ENCODE measurements around the gene FDXACB1.
A peak's percentile ranks its signal among the peaks of the same experiment; 100 is the strongest.

FDXACB1 gene

GRCh38 chr11:111851636-111852035 lies 27.3 kb downstream of the FDXACB1 start:
- Histone ChIP-seq H3K27ac (ENCODE audit: low read length) (no peak overlapping the region), H3K36me3 (ENCODE audit: insufficient read depth, low read length) (peaks cover 59% of the 10 kb centered on the region), H3K79me2 (ENCODE audit: insufficient read depth, low read length) (no peaks in the 10 kb centered on the region), H3K27me3 (ENCODE audit: insufficient read depth, low read length, poor library complexity) (no peaks in the 10 kb centered on the region), H3K9me3 (ENCODE audit: insufficient read depth, low read length, severe bottlenecking) (no peaks in the 10 kb centered on the region), H4K20me1 (ENCODE audit: insufficient read depth, low read length) (no peaks in the 10 kb centered on the region), H2AFZ (ENCODE audit: low read depth, low read length) (no peak overlapping the region), H3K9ac (ENCODE audit: low read depth, low read length) (no peak overlapping the region), H3K4me1 (ENCODE audit: insufficient read depth, low read length) (no peaks in the 10 kb centered on the region), H3K4me3 (ENCODE audit: low read depth in 1 of 2, low read length in 2 of 2) (no peak overlapping the region), H3K4me2 (ENCODE audit: insufficient read depth, low read length) (no peak overlapping the region)
- TF ChIP-seq, protein P1, sequence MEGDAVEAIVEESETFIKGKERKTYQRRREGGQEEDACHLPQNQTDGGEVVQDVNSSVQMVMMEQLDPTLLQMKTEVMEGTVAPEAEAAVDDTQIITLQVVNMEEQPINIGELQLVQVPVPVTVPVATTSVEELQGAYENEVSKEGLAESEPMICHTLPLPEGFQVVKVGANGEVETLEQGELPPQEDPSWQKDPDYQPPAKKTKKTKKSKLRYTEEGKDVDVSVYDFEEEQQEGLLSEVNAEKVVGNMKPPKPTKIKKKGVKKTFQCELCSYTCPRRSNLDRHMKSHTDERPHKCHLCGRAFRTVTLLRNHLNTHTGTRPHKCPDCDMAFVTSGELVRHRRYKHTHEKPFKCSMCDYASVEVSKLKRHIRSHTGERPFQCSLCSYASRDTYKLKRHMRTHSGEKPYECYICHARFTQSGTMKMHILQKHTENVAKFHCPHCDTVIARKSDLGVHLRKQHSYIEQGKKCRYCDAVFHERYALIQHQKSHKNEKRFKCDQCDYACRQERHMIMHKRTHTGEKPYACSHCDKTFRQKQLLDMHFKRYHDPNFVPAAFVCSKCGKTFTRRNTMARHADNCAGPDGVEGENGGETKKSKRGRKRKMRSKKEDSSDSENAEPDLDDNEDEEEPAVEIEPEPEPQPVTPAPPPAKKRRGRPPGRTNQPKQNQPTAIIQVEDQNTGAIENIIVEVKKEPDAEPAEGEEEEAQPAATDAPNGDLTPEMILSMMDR (IDR thresholded peaks at IDR 0.05; ENCODE audit: borderline replicate concordance, extremely low read depth, low read length, poor library complexity, severe bottlenecking) = peak; percentile 37
- no peak for TF ChIP-seq EZH2 (IDR thresholded peaks at IDR 0.05; ENCODE audit: borderline replicate concordance, low read depth, low read length, severe bottlenecking)
- no peak for ATAC-seq (ENCODE audit: insufficient read depth, low read depth)
- DNase-seq = no peak

DNA sequence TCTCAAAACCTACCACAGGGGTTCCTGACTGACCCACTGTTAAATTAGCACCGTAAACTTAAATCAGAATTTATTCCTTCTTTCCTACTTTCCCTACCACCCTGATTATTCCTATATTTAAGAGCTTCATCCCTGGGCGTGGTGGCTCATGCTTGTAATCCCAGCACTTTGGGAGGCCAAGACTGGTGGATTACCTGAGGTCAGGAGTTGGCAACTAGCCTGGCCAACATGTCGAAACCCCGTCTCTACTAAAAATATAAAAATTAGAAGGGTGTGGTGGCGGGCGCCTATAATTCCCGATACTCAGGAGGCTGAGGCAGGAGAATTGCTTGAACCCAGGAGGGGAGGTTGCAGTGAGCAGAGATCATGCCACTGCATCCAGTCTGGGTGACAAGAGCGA lies 27.9 kb downstream of the FDXACB1 start:
- H3K4me2 ChIP-seq (ENCODE audit: insufficient read depth, low read length) = no peak overlapping the region
- H3K27me3 ChIP-seq (ENCODE audit: insufficient read depth, low read length, poor library complexity) = no peaks in the 10 kb centered on the region
- no peaks in the 10 kb centered on the region for H3K9me3 ChIP-seq (ENCODE audit: insufficient read depth, low read length, severe bottlenecking)
- no peak for TF ChIP-seq EZH2 (IDR thresholded peaks at IDR 0.05; ENCODE audit: borderline replicate concordance, low read depth, low read length, severe bottlenecking)
- TF ChIP-seq, protein P1 (IDR thresholded peaks at IDR 0.05; ENCODE audit: borderline replicate concordance, extremely low read depth, low read length, poor library complexity, severe bottlenecking) = no peak
- H3K27ac ChIP-seq (ENCODE audit: low read length) = no peak overlapping the region
- no peaks in the 10 kb centered on the region for H3K4me1 ChIP-seq (ENCODE audit: insufficient read depth, low read length)
- no peaks in the 10 kb centered on the region for H3K79me2 ChIP-seq (ENCODE audit: insufficient read depth, low read length)
- H3K4me3 ChIP-seq (ENCODE audit: low read depth in 1 of 2, low read length in 2 of 2) = no peak overlapping the region
- no peak for DNase-seq
- H2AFZ ChIP-seq (ENCODE audit: low read depth, low read length) = no peak overlapping the region
- no peak for ATAC-seq (ENCODE audit: insufficient read depth, low read depth)
- H3K9ac ChIP-seq (ENCODE audit: low read depth, low read length) = no peak overlapping the region
- H3K36me3 ChIP-seq (ENCODE audit: insufficient read depth, low read length) = peaks cover 62% of the 10 kb centered on the region; the same call in 1 of the 2 replicates
- no peaks in the 10 kb centered on the region for H4K20me1 ChIP-seq (ENCODE audit: insufficient read depth, low read length)

DNA sequence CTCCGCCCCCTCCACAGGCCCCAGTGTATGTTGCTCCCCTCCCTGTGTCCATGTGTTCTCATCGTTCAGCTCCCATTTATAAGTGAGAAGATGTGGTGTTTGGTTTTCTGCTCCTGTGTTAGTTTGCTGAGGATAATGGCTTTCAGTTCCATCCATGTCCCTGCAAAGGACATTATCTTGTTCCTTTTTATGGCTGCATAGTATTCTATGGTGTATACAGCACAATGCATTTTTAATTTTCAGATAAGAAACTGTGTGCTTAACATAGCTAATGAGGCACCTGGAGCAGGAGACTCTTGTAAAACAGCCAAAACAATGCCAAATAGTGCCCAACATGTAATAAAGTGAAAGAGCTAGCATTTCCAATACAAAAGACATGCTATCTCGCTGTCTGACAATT lies 29.3 kb downstream of the FDXACB1 start:
- H3K9ac ChIP-seq (ENCODE audit: low read depth, low read length) = no peak overlapping the region
- TF ChIP-seq EZH2 (IDR thresholded peaks at IDR 0.05; ENCODE audit: borderline replicate concordance, low read depth, low read length, severe bottlenecking) = no peak
- TF ChIP-seq, protein P1 (IDR thresholded peaks at IDR 0.05; ENCODE audit: borderline replicate concordance, extremely low read depth, low read length, poor library complexity, severe bottlenecking) = no peak
- peaks cover 58% of the 10 kb centered on the region; the same call in 1 of the 2 replicates for H3K36me3 ChIP-seq (ENCODE audit: insufficient read depth, low read length)
- H3K4me3 ChIP-seq (ENCODE audit: low read depth in 1 of 2, low read length in 2 of 2) = no peak overlapping the region
- H3K4me1 ChIP-seq (ENCODE audit: insufficient read depth, low read length) = no peaks in the 10 kb centered on the region
- H3K9me3 ChIP-seq (ENCODE audit: insufficient read depth, low read length, severe bottlenecking) = no peaks in the 10 kb centered on the region
- no peaks in the 10 kb centered on the region for H3K27me3 ChIP-seq (ENCODE audit: insufficient read depth, low read length, poor library complexity)
- ATAC-seq (ENCODE audit: insufficient read depth, low read depth) = no peak
- H3K79me2 ChIP-seq (ENCODE audit: insufficient read depth, low read length) = no peaks in the 10 kb centered on the region
- no peak overlapping the region for H2AFZ ChIP-seq (ENCODE audit: low read depth, low read length)
- H3K27ac ChIP-seq (ENCODE audit: low read length) = no peak overlapping the region
- DNase-seq = no peak
- no peak overlapping the region for H3K4me2 ChIP-seq (ENCODE audit: insufficient read depth, low read length)
- no peaks in the 10 kb centered on the region for H4K20me1 ChIP-seq (ENCODE audit: insufficient read depth, low read length)

DNA sequence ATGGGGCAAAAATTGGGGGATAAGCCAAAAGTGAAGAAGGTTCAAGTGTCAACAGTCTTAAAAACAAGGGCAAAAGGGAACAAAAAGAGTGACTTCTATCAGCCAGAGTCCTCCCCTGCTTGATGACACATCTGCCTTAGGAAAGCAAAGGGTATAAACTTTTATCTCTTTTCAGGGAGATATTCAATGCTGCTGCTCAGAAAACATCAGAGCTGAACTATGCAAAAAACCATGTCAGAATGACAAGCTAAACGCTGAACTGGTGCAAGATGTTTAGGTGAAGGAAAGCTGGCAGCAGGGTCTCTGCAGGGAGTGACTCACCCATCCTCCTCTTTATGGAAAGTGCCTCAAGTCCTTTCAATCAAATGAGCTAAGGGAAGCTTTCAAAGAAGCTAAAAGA lies 32.3 kb downstream of the FDXACB1 start:
- no peak overlapping the region for H3K4me2 ChIP-seq (ENCODE audit: insufficient read depth, low read length)
- H3K79me2 ChIP-seq (ENCODE audit: insufficient read depth, low read length) = no peaks in the 10 kb centered on the region
- peaks cover 51% of the 10 kb centered on the region; the same call in 1 of the 2 replicates for H3K36me3 ChIP-seq (ENCODE audit: insufficient read depth, low read length)
- H3K27me3 ChIP-seq (ENCODE audit: insufficient read depth, low read length, poor library complexity) = no peaks in the 10 kb centered on the region
- H3K4me1 ChIP-seq (ENCODE audit: insufficient read depth, low read length) = no peaks in the 10 kb centered on the region
- H4K20me1 ChIP-seq (ENCODE audit: insufficient read depth, low read length) = no peaks in the 10 kb centered on the region
- H2AFZ ChIP-seq (ENCODE audit: low read depth, low read length) = no peak overlapping the region
- no peak for TF ChIP-seq EZH2 (IDR thresholded peaks at IDR 0.05; ENCODE audit: borderline replicate concordance, low read depth, low read length, severe bottlenecking)
- TF ChIP-seq, protein P1 (IDR thresholded peaks at IDR 0.05; ENCODE audit: borderline replicate concordance, extremely low read depth, low read length, poor library complexity, severe bottlenecking) = no peak
- H3K4me3 ChIP-seq (ENCODE audit: low read depth in 1 of 2, low read length in 2 of 2) = no peak overlapping the region
- no peak overlapping the region for H3K9ac ChIP-seq (ENCODE audit: low read depth, low read length)
- H3K27ac ChIP-seq (ENCODE audit: low read length) = no peak overlapping the region
- ATAC-seq (ENCODE audit: insufficient read depth, low read depth) (no peak), DNase-seq (no peak)
- no peaks in the 10 kb centered on the region for H3K9me3 ChIP-seq (ENCODE audit: insufficient read depth, low read length, severe bottlenecking)
